Endodermal cell (in vitro differentiated cells): ENCODE data around the gene POC5. TPM values are rescaled to one million over a fixed set of nuclear protein-coding genes. Genes with fewer than 3 reads are reported as not detected.

Source experiments
- DNase-seq: peaks from one replicate; pipeline ENCODE4 v3.0.0-alpha.2; 2017
- H3K27ac ChIP-seq: 2 replicates; pipeline ENCODE4 v1.5.1; 2013; ENCODE audit warnings: mild to moderate bottlenecking, low read depth, low read length, moderate library complexity
- H3K27me3 ChIP-seq: 2 replicates; pipeline ENCODE4 v1.6.1; 2013; ENCODE audit warnings: mild to moderate bottlenecking, low read length, moderate library complexity; ENCODE audit not compliant: insufficient read depth, control insufficient read depth, poor library complexity, severe bottlenecking
- H3K36me3 ChIP-seq: 2 replicates; pipeline ENCODE4 v1.7.0; 2013; ENCODE audit warnings: mild to moderate bottlenecking, low read length, moderate library complexity; ENCODE audit not compliant: control insufficient read depth, insufficient read depth
- H3K4me1 ChIP-seq: one replicate; pipeline ENCODE4 v1.7.0; 2013; ENCODE audit warnings: low read length; ENCODE audit not compliant: control insufficient read depth, insufficient read depth
- H3K4me3 ChIP-seq: 2 replicates; pipeline ENCODE4 v1.5.1; 2013; ENCODE audit warnings: mild to moderate bottlenecking, low read length, moderate library complexity
- H3K9ac ChIP-seq: 2 replicates; pipeline ENCODE4 v1.6.1; 2013; ENCODE audit warnings: mild to moderate bottlenecking, low read length, moderate library complexity; ENCODE audit not compliant: poor library complexity, severe bottlenecking; ENCODE audit errors: extremely low read depth
- H3K9me3 ChIP-seq: 2 replicates; pipeline ENCODE4 v1.6.1; 2013; ENCODE audit warnings: mild to moderate bottlenecking, low read length, moderate library complexity; ENCODE audit not compliant: control insufficient read depth
- H3K27ac Mint-ChIP-seq: 2 replicates; pipeline ENCODE4 v1.8.0; 2020; ENCODE audit warnings: mixed read lengths
- H3K27me3 Mint-ChIP-seq: 2 replicates; pipeline ENCODE4 v1.8.0; 2021; ENCODE audit warnings: mild to moderate bottlenecking, mixed read lengths; ENCODE audit not compliant: insufficient read depth
- H3K36me3 Mint-ChIP-seq: 2 replicates; pipeline ENCODE4 v1.8.0; 2020; ENCODE audit warnings: low read depth, mixed read lengths
- H3K4me1 Mint-ChIP-seq: 2 replicates; pipeline ENCODE4 v1.8.0; 2020; ENCODE audit warnings: mixed read lengths
- H3K4me3 Mint-ChIP-seq: 2 replicates; pipeline ENCODE4 v1.8.0; 2020; ENCODE audit warnings: mild to moderate bottlenecking, moderate library complexity, mixed read lengths
- H3K9me3 Mint-ChIP-seq: 2 replicates; pipeline ENCODE4 v1.8.0; 2020; ENCODE audit warnings: mild to moderate bottlenecking, mixed read lengths
- CTCF ChIP-seq: fragments of 200-600 bp; sonication (generic); conservative IDR thresholded peaks from 2 replicates; pipeline ENCODE4 v1.5.0; 2021; ENCODE audit warnings: antibody characterized with exemption, mild to moderate bottlenecking
- WGBS, 2 experiments: methylation state at CpG; one replicate each; pipeline versions ENCODE4 v1.1.5 to v1.1.7; 2013; ENCODE audit warnings: missing lambda C conversion rate in 2 of 2, mixed read lengths in 1 of 2; ENCODE audit not compliant: insufficient coverage in 1 of 2, insufficient read length in 1 of 2; 5-methylcytosine and 5-hydroxymethylcytosine counted together
- total RNA-seq, 2 donors: library from RNA; stranded (reverse); fragmentation: NEBNext Ultra II Directional in 1 of 2; extraction: Animal tissue kit (Norgen Biotek cat#: 25700) in 1 of 2; gene quantifications; 2 replicates in 1 of 2; 3 replicates in 1 of 2; pipeline ENCODE4 v1.2.1, GENCODE V29; 2021

Gene POC5
- total RNA-seq, 2 donors from 2014 or later = 10.7 to 13.8 TPM

- no peaks in the 10 kb centered on the region for H3K27me3 Mint-ChIP-seq
- no peak for TF ChIP-seq CTCF
- H3K4me3 Mint-ChIP-seq = no peak overlapping the region
- peaks cover 35% of the 10 kb centered on the region for H3K4me1 Mint-ChIP-seq
- H3K9ac ChIP-seq = no peak overlapping the region
- H3K9me3 Mint-ChIP-seq = no peaks in the 10 kb centered on the region
- H3K27ac ChIP-seq = no peak overlapping the region
- no peaks in the 10 kb centered on the region for H3K9me3 ChIP-seq
- no peaks in the 10 kb centered on the region for H3K27me3 ChIP-seq
- H3K4me1 ChIP-seq = peaks cover 18% of the 10 kb centered on the region
- H3K36me3 ChIP-seq = peaks cover 8% of the 10 kb centered on the region
- no peak overlapping the region for H3K4me3 ChIP-seq
- DNase-seq = no peak
- no peak overlapping the region for H3K27ac Mint-ChIP-seq
- WGBS, 2 experiments = 69% methylated on average over 2 of the region's 2 CpGs; no CpG with 5 or more reads in 1 of the 2 experiments
- H3K36me3 Mint-ChIP-seq = peaks cover 16% of the 10 kb centered on the region
Observed at GRCh38 chr5:75671506-75671905, 45.7 kb downstream of the POC5 start.

GRCh38 chr5:75670577-75670976 lies 46.7 kb downstream of the POC5 start:
- WGBS, 2 experiments = 83 to 93% methylated on average over 1 to 3 of the region's 3 CpGs
- Histone ChIP-seq H3K36me3 (peaks cover 4% of the 10 kb centered on the region), H3K9me3 (no peaks in the 10 kb centered on the region), H3K9ac (no peak overlapping the region), H3K4me3 (no peak overlapping the region), H3K4me1 (peaks cover 18% of the 10 kb centered on the region), H3K27me3 (no peaks in the 10 kb centered on the region), H3K27ac (no peak overlapping the region)
- DNase-seq = no peak
- TF ChIP-seq CTCF = no peak
- Mint-ChIP-seq H3K4me1 (peaks cover 33% of the 10 kb centered on the region), H3K27me3 (no peaks in the 10 kb centered on the region), H3K36me3 (peaks cover 14% of the 10 kb centered on the region), H3K4me3 (no peak overlapping the region), H3K27ac (no peak overlapping the region), H3K9me3 (no peaks in the 10 kb centered on the region)

GRCh38 chr5:75668977-75669689 lies 48.1 kb downstream of the POC5 start:
- no peaks in the 10 kb centered on the region for H3K9me3 ChIP-seq
- Mint-ChIP-seq H3K4me3 (peak overlapping the region; percentile 10), H3K4me1 (peaks cover 32% of the 10 kb centered on the region), H3K27ac (peak overlapping the region; percentile 31), H3K9me3 (no peaks in the 10 kb centered on the region), H3K36me3 (peaks cover 15% of the 10 kb centered on the region), H3K27me3 (no peaks in the 10 kb centered on the region)
- no peak overlapping the region for H3K27ac ChIP-seq
- TF ChIP-seq CTCF = no peak
- H3K4me1 ChIP-seq = peaks cover 18% of the 10 kb centered on the region
- DNase-seq = no peak
- H3K4me3 ChIP-seq = peak overlapping the region; percentile 2
- no peaks in the 10 kb centered on the region for H3K27me3 ChIP-seq
- H3K9ac ChIP-seq = no peak overlapping the region
- 69 to 78% methylated on average over 8 to 10 of the region's 10 CpGs for WGBS, 2 experiments
- peaks cover under 1% of the 10 kb centered on the region for H3K36me3 ChIP-seq
